ENCODE measurements around the gene SELENON. TPM values are rescaled to one million over a fixed set of nuclear protein-coding genes. Genes with fewer than 3 reads are reported as not detected.

The SELENON gene
- polyA plus RNA-seq, 1 of the 3 experiments (the other 2 are of a cell fraction) = 56.2 TPM

DNA sequence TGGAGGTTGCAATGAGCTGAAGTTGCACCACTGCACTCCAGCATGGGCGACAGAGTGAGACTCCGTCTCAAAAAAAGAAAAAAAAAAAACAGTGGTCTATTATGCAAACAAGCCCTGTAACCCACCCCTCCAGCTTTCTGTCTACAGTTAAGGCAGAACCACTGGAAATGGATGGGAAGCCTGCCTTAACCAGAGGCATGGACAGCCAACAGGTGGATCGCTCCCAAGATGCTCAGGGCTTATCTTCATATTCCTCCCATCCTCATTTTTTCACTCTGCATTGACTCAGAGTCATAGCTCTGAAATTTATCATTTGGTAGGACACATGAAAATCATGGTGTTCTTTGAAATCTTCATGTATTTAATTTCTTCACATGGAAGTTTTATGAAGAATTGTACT lies 28.5 kb downstream of the SELENON start:
- Histone ChIP-seq H3K4me3 (ENCODE audit: low read depth in 2 of 2, low read length in 1 of 2) (no peak overlapping the region), H3K4me2 (no peak overlapping the region), H3K36me3 (replicated peaks in 1 of 2; ENCODE audit: control insufficient read depth in 1 of 2, insufficient read depth in 2 of 2, low read length in 1 of 2) (peaks cover 49 to 70% of the 10 kb centered on the region in 2 experiments), H4K20me1 (ENCODE audit: insufficient read depth) (no peaks in the 10 kb centered on the region), H3K9ac (no peak overlapping the region), H3K79me2 (ENCODE audit: insufficient read depth) (peaks cover 7% of the 10 kb centered on the region), H3K9me2 (no peaks in the 10 kb centered on the region), H3K27me3 (ENCODE audit: insufficient read depth) (no peaks in the 10 kb centered on the region), H3K27ac (ENCODE audit: low read depth in 2 of 2, low read length in 1 of 2) (no peak overlapping the region), H3F3A (replicated peaks; ENCODE audit: insufficient read depth) (no peaks in the 10 kb centered on the region), H3K9me3 (no peaks in the 10 kb centered on the region), H2AFZ (ENCODE audit: low read depth) (no peak overlapping the region), H3K4me1 (ENCODE audit: control insufficient read depth in 1 of 2, insufficient read depth in 2 of 2, low read depth in 1 of 2, low read length in 1 of 2) (no peaks in the 10 kb centered on the region)
- TF ChIP-seq GABPA (IDR thresholded peaks at IDR 0.05; ENCODE audit: low read depth) = no peak
- no peak for TF ChIP-seq GATA2 (CRISPR knock-in tag; IDR thresholded peaks at IDR 0.05)
- TF ChIP-seq, protein P1, sequence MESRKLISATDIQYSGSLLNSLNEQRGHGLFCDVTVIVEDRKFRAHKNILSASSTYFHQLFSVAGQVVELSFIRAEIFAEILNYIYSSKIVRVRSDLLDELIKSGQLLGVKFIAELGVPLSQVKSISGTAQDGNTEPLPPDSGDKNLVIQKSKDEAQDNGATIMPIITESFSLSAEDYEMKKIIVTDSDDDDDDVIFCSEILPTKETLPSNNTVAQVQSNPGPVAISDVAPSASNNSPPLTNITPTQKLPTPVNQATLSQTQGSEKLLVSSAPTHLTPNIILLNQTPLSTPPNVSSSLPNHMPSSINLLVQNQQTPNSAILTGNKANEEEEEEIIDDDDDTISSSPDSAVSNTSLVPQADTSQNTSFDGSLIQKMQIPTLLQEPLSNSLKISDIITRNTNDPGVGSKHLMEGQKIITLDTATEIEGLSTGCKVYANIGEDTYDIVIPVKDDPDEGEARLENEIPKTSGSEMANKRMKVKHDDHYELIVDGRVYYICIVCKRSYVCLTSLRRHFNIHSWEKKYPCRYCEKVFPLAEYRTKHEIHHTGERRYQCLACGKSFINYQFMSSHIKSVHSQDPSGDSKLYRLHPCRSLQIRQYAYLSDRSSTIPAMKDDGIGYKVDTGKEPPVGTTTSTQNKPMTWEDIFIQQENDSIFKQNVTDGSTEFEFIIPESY (IDR thresholded peaks at IDR 0.05; ENCODE audit: borderline replicate concordance, low read depth) = no peak
- no peak for TF ChIP-seq SMC3 (IDR thresholded peaks at IDR 0.05; ENCODE audit: low read depth, low read length)
- no peak for TF ChIP-seq TEAD4 (IDR thresholded peaks at IDR 0.05; ENCODE audit: borderline replicate concordance, insufficient read depth)
- POLR2A ChIA-PET = no interaction called here
- 72% methylated on average over 3 of the region's 3 CpGs for WGBS (ENCODE audit: low lambda C conversion rate)
- DNase-seq = no peak
- CTCF ChIA-PET = interaction anchor here (1.0 to 2.6 kb wide), 6 partner anchors 9 to 220 kb away, joined by 3 to 7 read pairs (median 5); partner anchors contain the start of gene PAQR7

DNA sequence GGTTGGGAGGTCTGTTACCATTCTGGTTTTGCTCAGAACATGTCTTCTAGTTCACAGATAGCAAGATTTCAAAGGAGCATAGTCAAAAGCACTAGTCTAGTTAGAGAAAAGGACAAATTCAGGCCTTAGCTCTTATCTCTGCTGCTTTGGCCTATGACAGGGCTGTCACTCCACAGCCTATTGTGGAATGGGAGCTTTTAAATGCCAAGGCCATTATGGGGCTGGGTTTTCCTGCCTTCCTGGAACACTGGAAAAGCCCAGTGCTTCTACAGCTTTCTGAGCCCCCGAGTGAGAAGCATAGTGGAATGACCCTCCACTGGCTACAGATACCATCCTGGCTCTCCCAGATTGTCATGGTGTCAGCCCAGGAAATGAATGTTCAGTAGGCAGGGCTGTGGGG lies 29.1 kb downstream of the SELENON start:
- Histone ChIP-seq H3K9me2 (no peaks in the 10 kb centered on the region), H3K4me1 (ENCODE audit: control insufficient read depth in 1 of 2, insufficient read depth in 2 of 2, low read depth in 1 of 2, low read length in 1 of 2) (no peaks in the 10 kb centered on the region), H3K9me3 (no peaks in the 10 kb centered on the region), H3K79me2 (ENCODE audit: insufficient read depth) (peaks cover 2% of the 10 kb centered on the region), H2AFZ (ENCODE audit: low read depth) (no peak overlapping the region), H3F3A (replicated peaks; ENCODE audit: insufficient read depth) (no peaks in the 10 kb centered on the region), H3K4me2 (no peak overlapping the region), H3K36me3 (replicated peaks in 1 of 2; ENCODE audit: control insufficient read depth in 1 of 2, insufficient read depth in 2 of 2, low read length in 1 of 2) (peaks cover 55 to 74% of the 10 kb centered on the region in 2 experiments), H3K9ac (no peak overlapping the region), H3K27me3 (ENCODE audit: insufficient read depth) (no peaks in the 10 kb centered on the region), H3K4me3 (ENCODE audit: low read depth in 2 of 2, low read length in 1 of 2) (no peak overlapping the region), H4K20me1 (ENCODE audit: insufficient read depth) (no peaks in the 10 kb centered on the region), H3K27ac (ENCODE audit: low read depth in 2 of 2, low read length in 1 of 2) (no peak overlapping the region)
- DNase-seq = no peak
- ChIA-PET CTCF (interaction anchor here (1.0 to 2.6 kb wide), 6 partner anchors 11 to 220 kb away, joined by 3 to 7 read pairs (median 5); partner anchors contain the start of genes PAFAH2 and PAQR7), POLR2A (no interaction called here)
- WGBS (ENCODE audit: low lambda C conversion rate) = 80% methylated on average over 1 of the region's 1 CpG
- TF ChIP-seq, protein P1 (IDR thresholded peaks at IDR 0.05; ENCODE audit: borderline replicate concordance, low read depth) = no peak
- TF ChIP-seq TEAD4 (IDR thresholded peaks at IDR 0.05; ENCODE audit: borderline replicate concordance, insufficient read depth) (no peak), POLR2AphosphoS5 (IDR thresholded peaks at IDR 0.05; ENCODE audit: low read depth, low read length) (no peak), FOSL2 (IDR thresholded peaks at IDR 0.05; ENCODE audit: borderline replicate concordance, low read depth) (no peak), GATA2 (CRISPR knock-in tag; IDR thresholded peaks at IDR 0.05) (no peak), NRF1 (IDR thresholded peaks at IDR 0.05; ENCODE audit: low read depth, low read length) (no peak), CHD2 (IDR thresholded peaks at IDR 0.05; ENCODE audit: low read length, partially characterized antibody) (no peak), YY1 (IDR thresholded peaks at IDR 0.05; ENCODE audit: low read depth) (no peak), MEF2A (IDR thresholded peaks at IDR 0.05; ENCODE audit: borderline replicate concordance, low read depth) (no peak), FOXM1 (IDR thresholded peaks at IDR 0.05; ENCODE audit: low read depth) (no peak), ELF1 (IDR thresholded peaks at IDR 0.05) (no peak), RFX5 (IDR thresholded peaks at IDR 0.05; ENCODE audit: low read length) (no peak)
- TF ChIP-seq, protein P2, sequence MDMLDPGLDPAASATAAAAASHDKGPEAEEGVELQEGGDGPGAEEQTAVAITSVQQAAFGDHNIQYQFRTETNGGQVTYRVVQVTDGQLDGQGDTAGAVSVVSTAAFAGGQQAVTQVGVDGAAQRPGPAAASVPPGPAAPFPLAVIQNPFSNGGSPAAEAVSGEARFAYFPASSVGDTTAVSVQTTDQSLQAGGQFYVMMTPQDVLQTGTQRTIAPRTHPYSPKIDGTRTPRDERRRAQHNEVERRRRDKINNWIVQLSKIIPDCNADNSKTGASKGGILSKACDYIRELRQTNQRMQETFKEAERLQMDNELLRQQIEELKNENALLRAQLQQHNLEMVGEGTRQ (IDR thresholded peaks at IDR 0.05; ENCODE audit: borderline replicate concordance, low read depth, low read length) = no peak
- TF ChIP-seq, protein P3, sequence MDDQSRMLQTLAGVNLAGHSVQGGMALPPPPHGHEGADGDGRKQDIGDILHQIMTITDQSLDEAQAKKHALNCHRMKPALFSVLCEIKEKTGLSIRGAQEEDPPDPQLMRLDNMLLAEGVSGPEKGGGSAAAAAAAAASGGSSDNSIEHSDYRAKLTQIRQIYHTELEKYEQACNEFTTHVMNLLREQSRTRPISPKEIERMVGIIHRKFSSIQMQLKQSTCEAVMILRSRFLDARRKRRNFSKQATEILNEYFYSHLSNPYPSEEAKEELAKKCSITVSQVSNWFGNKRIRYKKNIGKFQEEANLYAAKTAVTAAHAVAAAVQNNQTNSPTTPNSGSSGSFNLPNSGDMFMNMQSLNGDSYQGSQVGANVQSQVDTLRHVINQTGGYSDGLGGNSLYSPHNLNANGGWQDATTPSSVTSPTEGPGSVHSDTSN (IDR thresholded peaks at IDR 0.05) = no peak
- TF ChIP-seq, protein P4, sequence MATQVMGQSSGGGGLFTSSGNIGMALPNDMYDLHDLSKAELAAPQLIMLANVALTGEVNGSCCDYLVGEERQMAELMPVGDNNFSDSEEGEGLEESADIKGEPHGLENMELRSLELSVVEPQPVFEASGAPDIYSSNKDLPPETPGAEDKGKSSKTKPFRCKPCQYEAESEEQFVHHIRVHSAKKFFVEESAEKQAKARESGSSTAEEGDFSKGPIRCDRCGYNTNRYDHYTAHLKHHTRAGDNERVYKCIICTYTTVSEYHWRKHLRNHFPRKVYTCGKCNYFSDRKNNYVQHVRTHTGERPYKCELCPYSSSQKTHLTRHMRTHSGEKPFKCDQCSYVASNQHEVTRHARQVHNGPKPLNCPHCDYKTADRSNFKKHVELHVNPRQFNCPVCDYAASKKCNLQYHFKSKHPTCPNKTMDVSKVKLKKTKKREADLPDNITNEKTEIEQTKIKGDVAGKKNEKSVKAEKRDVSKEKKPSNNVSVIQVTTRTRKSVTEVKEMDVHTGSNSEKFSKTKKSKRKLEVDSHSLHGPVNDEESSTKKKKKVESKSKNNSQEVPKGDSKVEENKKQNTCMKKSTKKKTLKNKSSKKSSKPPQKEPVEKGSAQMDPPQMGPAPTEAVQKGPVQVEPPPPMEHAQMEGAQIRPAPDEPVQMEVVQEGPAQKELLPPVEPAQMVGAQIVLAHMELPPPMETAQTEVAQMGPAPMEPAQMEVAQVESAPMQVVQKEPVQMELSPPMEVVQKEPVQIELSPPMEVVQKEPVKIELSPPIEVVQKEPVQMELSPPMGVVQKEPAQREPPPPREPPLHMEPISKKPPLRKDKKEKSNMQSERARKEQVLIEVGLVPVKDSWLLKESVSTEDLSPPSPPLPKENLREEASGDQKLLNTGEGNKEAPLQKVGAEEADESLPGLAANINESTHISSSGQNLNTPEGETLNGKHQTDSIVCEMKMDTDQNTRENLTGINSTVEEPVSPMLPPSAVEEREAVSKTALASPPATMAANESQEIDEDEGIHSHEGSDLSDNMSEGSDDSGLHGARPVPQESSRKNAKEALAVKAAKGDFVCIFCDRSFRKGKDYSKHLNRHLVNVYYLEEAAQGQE (IDR thresholded peaks at IDR 0.05; ENCODE audit: low read depth, low read length) = no peak
- TF ChIP-seq, protein P5, sequence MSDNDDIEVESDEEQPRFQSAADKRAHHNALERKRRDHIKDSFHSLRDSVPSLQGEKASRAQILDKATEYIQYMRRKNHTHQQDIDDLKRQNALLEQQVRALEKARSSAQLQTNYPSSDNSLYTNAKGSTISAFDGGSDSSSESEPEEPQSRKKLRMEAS (IDR thresholded peaks at IDR 0.05; ENCODE audit: low read depth) = no peak

All from SK-N-SH (cell line).